Hematopoietic multipotent progenitor cell treated with erythropoietin and hydrocortisone succinate and interleukin-3 and kit ligand, for 6 days (in vitro differentiated cells): Measurements from ENCODE around the gene UBE2G2.

Experiments used
- DNase-seq: peaks from one replicate; pipeline ENCODE4 v3.0.0-alpha.2; 2015

The UBE2G2 gene

DNA sequence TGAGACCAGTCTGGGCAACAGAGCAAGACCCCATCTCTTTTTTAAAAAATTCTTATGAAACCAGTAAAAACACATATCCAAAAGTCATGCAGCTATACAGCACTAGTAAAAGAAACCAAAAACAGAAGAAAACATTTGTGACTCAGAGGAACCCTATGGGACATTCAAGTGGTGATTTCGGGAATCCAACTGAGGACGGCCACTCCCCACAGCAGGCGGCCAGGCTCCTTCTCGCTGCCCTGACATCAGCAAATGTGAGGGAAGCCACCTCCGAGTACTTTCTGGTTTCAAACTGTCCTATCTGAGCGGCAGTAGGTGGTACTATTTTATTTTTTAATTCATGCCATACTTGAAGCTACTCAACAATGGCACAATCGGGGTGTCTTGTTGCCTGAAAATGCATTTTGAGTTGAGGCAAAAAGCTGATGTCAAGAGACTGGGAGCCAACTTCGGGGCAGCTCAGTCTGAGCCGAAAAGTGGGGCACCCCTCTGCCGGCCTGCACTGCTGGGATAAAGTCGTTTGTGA, 12.9 kb upstream of the UBE2G2 start:
- DNase-seq: no peak

DNA sequence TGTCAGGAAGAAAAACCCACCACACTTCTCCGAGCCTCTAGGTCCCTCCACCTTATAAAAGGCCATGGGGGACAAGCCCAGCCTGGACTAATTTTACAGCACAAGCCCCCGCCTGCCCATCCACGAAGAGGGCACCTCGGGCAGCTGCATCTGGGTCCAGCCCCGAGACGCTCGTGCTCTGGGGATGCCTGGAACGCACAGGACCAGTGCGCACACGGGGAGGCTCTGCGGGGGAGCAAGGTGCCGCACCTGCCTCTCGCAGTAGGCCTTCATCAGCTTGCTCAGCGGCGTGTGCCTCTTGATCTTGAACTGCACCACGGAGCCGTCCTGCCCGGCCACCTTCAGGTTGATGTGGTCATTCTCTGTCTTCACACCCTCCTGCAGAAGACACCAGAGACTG, 12.1 kb upstream of the UBE2G2 start:
- no peak for DNase-seq

DNA sequence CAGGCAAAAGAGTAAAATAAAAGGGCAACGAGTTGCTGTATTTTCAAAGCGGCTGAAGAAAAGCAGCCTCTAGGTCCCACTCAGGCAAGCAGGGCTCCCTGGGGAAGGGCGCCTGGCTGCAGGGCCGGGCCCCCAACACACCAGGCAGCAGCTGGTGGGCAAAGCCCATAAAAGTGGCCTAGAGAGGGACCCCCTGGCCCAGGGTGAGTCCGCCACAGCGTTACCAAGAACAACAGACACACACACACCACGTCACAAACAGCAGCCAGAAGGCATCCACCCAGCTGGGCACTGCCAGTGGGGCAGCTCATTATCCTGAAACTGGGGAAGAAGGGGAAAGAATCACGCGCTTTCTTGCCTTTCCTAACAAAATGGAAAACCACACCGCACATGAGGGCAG, 11.5 kb upstream of the UBE2G2 start:
- no peak for DNase-seq

DNA sequence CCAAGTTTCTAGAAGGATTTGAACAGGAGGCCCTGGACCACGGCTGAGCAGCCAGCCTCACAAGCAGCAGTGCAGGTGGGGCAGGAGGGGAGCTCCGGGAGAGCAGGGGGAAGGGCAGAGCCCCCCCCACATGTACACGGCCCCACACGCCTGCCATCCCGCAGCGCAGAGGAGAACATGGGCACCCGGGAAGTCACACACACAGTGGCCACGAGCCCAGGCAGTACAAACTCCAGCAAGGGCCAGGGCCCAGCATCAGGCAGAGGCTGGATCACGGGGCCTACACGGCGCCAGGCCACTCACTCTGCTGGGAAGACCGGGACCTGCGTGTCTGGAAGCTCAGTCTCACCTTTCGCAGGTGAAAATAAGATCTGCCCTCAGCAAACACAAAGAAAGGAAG, 11.0 kb upstream of the UBE2G2 start:
- no peak for DNase-seq

DNA sequence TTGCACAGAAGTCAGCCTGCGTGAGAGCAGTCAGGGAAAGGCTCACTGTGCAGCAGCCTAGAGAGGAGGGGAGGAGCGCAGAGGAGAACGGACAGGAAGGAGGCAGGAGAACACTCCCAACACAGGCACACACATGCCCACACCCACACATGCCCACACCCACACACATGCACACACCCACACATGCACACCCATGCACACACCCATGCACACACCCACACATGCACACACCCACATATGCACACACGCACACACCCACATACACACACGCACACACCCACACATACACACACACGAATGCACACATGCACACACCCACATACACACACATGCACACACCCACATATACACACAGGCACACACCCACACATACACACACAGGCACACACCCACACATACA, 9.2 kb upstream of the UBE2G2 start:
- DNase-seq: no peak

DNA sequence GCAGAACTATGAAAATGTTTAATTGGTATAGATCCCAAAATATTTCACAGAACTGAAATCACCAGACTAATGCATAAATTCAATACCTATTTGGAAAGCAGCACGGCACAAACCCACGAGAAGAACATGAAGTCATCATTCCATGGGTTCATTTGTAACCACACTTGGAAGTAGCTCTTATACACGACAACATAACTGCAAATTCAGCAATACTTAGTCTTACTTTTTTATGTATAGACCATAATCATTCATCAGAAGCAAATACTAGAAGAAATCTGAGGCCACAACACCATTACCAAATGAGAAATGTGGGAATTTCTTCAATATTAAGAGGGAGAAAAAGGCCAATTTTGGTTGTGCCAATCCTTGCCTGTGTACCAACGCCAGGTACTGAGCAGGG, 4.2 kb upstream of the UBE2G2 start:
- DNase-seq: no peak

DNA sequence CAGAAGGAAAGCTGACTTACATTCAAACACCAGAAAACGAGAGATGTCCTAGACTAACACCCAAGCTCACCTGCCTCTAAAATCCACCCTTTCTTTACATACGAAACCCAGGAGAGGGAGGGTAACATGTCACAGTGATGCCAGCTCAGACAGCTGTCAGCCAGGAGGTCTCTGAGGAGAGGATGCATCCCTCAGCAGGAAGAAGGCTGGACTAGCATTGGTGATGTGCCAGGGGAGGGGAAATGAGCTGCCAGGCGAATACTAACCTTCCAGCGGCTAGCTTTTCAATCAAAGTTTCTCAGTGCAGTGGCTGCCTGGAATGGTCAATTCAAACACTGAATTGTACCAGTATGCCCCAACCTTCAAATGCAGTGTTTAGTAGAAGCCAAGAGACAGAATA, 3.6 kb upstream of the UBE2G2 start:
- no peak for DNase-seq

DNA sequence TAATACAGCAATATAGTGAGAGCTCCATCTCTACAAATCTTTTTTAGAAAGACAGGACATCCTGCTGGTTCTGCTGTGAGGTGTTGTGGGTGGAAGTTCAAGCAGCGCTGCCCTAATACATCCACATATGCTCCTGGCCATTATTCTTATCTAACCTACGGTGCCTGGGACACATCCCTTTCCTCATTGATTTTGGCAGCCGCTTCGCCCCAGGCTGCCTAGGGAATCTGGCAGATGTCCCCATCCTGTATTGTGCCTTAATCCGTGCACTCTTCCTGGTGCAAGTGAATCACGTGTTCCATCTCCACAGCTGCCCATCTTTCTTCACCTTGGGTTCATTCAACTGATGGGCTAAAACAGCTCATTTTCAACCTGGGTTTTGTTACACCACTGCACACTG, 3.1 kb upstream of the UBE2G2 start:
- no peak for DNase-seq

DNA sequence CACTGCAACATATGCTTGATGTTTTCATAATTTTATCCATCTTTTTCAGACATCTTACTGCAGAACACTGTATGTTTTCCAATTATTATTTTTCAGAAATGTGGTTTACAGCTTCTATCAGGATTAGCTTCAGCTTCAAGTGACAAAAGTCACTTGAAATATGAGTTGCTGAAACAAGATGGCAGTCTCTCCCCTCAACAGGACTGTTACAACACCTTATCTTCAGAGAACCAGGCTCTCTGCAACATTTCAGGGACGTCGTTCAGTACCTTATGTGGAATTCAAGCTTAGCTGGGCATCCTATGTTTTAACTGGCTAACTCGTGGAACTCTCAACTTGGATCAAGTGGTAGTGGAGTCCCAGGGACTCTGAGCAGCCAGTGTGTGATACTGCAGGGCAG, 2.0 kb upstream of the UBE2G2 start:
- peak; percentile 59 for DNase-seq

DNA sequence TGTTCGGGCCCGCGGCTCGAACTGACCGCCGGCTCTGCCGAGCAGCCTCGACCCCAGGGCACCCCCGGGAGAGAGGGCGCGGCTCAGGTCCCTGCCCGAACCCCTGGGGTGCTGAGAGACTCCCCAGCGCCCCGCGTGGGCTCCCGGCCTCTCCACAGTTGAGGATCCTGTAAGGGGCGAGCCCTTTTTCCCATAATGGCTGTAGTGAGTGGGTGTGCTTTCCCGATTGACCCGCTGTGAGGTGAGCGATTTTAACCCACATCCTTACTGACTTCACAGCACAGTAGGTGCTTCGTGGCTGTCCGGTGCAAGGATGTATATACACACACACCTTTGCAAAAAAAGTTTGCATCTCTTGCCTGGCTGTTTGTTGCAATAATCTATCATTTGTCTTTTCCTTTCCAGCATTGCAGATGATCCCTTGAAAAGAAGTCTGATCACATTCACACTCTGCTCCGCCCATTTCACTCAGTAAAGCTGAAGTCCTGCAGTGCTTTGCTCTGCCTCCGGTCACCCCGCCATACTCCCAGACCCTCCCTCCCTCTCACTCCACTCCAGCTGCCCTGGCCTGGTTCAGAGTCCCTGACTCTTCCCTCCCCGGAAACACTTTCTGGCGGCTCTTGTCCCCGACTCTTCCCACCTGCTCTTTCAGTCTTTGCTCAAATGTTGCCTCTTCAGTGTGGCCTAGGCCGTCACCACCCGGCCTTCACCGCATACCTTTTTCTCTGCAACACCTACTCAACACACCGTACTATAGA, 955 bp upstream of the UBE2G2 start:
- peak; percentile 72 for DNase-seq

DNA sequence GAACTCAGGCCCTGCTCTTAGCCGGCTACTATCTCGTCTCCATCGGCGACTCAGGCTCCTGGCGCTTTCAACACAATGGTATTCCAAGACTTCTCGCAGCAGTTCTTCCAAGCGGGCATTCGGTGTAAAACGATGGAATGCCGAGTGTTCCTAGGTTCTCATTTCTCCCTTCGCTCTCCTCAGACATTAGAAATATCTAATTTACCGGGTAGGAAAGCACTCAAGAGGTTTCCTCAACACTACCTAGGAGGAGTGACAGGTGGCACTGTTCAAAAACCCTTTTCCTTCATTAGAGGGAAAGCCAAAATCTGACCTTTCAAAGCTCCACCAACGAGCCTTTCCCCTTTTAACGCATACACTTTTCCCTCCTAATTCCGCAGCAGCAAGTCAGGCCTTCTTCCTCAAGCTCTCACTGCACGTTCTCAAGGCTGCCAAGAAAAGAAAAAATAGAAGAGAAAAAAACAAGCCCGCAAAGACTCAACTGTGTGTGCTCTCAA, 601 bp downstream of the UBE2G2 start:
- DNase-seq: peak; percentile 84

DNA sequence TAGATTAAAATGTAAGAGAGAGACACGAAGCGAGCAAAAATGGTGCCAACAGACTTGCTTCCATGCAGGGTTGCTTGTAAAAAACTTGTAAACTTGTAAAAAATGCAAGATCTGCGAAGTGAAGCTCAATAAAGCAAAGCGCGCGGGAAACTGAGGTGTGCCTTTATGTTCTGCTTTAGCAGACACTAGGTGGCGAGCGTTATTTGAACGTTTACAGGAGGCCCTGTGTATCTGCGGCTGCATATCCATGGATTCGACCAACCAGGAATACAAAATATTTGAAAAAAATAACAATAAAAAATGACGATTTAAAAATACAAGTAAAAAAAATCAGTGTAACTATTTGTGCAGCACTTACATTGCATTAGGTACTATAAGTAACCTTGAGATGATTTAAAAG, 1.5 kb downstream of the UBE2G2 start:
- DNase-seq: peak; percentile 75

DNA sequence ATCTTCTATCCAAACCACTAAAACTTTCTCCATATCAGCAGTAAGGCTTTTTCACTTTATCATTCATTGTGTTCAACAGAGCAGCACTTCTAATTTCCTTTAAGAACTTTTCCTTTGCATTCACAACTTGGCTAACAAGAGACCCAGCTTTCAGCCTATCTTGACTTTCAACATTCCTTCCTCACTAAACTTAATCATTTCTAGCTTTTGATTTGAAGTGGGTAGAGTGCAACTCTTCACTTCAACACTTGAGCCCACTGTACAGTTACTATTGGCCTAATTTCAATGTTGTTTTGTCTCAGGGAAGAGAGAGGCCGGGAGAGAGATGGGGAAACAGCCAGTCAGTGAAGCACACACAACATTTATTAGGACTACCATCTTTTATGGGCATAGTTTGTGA, 2.0 kb downstream of the UBE2G2 start:
- no peak for DNase-seq

DNA sequence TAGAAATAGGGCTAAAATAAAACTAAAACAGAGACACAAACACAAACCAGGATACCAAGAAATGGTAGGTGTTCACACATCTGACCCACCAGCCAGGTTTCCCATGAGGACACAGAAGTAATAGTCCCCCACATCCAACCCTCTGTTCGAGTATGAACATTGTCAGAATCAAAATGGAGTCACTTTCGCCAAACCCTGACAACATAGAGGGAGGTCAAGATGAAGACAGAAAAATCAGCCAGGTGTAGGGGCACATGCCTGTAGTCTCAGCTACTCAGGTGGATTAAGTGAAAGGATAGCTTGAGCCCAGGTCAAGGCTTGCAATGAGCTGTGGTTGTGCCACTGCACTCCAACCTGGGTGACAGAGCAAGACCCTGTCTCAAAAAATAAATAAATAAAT, 3.8 kb downstream of the UBE2G2 start:
- no peak for DNase-seq

DNA sequence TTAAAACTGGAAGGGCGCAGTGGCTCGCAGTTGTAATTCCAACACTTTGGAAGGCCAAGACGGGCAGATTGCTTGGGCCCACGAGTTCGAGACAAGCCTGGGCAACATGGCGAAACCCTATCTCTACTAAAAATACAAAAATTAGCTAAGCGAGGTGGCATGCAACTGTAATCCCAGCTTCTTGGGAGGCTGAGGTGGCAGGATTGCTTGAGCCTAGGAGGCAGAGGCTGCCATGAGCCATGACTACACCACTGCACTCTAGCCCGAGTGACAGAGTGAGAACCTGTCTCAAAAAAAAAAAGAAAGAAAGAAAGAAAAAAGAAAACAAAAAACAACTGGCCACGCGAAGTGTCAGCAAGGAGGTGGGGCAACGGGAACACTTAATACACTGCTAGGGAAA, 6.3 kb downstream of the UBE2G2 start:
- no peak for DNase-seq

DNA sequence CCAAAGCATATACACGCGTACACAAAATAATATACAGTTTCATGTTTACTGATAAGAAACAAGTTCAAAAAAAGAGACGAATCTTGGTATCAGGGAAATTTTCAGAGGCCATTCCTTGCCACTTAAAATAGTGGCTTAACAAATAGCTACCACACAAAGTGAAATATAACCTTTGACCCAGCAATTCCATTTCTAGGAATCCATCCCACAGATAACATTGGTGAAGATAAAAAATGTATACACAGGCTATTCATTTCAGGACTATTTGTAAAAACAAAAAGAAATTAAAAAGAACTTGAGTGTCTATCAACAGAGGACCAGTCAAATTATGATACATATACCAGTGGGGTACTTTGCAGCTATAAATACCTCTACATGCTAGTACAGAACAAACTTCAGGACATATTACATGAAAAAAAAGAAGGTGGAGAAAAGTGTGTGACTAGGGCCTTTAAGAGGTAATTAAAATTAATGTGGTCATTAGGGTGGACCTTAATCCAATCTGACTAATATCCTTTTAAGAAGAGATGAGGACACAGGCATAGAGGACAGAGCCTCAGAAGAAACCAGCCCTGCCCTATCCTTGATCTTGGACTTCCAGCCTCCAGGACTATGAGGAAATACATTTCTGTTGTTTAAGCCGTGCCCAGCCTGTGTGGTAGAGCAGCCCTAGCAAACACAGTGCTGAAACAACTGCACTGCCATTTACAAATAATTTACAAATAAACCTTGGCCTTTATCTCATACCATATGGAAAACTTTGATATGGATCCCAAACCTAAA, 7.8 kb downstream of the UBE2G2 start:
- no peak for DNase-seq

DNA sequence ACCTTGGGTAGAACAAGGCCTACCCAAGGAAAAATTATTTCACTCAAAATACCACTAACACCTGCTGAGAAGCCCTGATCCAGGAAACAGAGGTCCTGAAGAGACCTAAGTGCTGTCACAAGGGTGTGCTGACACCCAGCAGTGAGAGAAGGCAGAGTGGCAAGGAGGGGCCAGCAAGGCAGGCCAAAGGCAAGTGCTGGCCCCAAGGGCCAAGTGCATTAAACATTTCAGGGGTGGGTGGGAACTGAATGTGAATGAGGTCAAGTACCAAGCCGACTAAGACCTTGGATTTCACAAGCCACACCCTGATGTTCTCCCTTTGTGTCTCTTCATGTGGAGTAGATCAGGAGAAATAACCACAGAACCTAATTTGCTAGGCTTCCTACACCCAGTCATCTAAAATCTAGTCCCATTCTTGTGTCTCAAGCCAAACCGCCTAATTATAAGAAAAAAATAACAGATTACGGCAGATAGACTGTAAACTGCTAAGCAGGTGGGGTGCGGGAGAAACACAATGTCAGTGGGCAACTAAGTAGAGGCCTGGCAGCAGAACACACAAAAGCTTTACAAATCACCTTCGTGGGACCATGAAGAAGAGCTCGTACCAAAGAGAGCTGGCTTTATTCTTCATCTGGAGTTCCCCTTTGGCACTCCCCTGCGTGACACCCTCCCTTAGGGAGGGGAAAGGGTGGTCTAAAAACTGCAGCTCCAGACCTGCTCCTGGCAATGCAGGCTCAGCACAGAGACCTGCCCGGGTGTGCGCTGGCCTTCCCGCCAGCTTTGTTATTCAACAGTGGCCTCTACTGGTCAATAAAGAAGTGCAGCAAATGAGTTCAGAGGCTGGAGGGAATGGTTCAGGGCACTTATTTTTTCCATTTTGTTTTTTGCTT, 8.7 kb downstream of the UBE2G2 start:
- peak; percentile 87 for DNase-seq

DNA sequence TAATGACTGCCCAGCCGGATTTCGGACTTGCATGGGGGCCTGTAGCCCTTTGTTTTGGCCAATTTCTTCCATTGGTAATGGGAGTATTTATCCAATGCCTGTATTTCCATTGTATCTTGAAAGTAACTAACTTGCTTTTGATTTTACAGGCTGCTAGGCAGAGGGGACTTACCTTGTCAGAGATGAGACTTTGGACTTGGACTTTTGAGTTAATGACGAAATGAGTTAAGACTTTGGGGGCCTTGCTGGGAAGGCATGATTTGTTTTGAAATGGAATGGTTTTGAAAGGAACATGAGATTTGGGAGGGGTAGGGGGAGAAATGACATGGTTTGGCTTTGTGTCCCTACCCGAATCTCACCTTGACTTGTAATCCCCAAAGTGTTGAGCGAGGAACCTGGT, 9.6 kb downstream of the UBE2G2 start:
- no peak for DNase-seq

DNA sequence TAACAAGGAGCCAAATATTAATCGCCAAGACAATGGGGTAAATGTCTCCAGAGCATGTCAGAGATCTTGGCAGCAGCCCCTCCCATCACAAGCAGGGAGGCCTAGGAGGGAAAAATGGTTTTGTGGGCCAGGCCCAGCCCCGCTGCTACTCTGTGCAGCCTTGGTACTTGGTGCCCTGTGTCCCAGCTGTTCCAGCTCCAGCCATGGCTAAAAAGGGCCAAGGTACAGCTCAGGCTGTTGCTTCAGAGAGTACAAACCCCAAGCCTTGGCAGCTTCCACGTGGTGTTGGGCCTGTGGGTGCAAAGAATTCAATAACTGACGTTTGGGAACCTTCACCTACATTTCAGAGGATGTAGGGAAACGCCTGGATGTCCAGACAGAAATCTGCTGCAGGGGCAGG, 10.4 kb downstream of the UBE2G2 start:
- DNase-seq: no peak

DNA sequence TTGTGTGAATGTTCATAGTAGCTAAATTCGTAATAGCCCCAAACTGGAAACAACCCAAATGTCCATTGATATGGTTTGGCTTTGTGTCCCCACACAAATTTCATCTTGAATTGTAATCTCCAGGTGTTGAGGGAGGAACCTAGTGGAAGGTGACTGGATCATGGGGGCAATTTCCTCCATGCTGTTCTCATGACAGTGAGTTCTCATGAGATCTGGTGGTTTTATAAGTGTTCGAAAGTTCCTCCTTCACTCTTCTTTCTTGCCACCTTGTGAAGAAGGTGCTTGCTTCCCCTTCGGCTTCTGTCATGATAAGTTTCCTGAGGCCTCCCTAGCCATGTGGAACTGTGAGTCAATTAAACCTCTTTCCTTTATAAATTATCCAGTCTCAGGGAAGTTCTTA, 11.3 kb downstream of the UBE2G2 start:
- no peak for DNase-seq

DNA sequence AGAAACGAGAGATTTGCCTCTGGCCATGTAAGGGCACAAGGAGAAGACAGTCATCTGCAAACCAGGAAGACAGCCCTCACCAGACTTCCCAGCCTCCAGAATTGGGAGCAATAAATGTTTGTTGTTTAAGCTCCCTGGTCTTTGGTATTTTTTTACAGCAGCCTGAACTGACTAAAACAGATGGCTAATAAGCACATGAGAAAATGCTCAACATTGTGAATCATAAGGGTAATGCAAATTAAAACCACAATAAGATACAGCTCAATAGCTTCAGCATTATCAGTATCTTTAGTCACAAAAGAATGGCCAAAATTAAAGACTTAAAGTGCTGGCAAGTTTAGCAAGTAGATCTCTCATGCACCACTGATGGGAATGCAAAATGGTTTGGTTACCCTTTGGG, 11.7 kb downstream of the UBE2G2 start:
- DNase-seq: no peak

DNA sequence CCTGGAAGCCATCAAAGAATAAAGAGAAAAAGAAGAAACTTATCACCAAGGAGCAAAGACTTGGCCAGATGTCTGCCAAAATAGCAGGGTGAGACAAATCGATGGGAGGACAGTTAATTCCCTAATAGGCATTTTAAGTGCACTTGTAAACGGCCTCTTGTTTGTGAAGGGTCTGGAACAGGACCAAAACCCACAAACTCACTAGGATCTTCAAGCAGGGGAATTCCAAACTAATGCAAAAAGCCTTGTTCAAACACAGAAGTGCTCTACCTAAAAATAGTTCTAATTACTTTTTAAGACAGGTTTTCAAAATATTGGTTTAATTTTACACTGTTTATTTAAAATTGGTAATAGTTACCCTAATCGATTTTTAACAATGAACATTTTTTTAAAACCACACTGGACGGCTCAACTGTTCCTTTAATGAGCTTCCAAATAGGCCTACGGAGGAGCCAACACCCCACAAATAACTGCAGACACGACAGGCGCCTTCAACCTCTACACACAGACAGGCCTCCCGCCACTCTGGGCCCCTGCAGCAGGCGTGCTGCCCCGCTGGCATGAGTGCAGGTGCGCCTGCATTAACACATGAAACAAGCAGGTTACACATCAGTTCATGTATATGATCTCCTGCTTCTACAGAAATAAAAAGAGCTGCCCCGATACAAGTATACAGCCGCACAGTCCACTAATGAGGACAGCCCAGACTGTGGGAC, 15.8 kb downstream of the UBE2G2 start:
- DNase-seq: no peak

DNA sequence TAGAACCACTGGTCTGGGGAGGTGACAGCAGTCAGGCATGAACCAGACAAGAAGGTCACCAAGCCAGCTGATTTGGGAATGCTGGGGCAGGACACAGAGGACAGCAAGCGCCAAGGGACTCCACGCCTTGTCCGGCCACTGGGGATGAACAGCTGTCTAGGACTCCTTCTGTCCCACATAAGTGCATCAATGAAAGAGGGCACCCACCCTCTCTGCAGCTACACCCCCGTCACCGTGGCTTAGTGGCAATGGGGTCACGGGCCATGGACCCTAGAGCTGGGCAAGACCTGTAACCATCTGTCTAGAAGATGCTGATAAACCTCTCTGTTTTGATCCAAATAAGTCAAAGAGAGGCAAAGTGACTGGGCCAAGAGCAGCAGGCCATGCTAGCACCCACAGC, 16.8 kb downstream of the UBE2G2 start:
- DNase-seq: no peak
